Suprapubic skin (tissue), 4 donors: ENCODE results near the gene PTPRF. TPM values are rescaled to one million over a fixed set of nuclear protein-coding genes. Genes with fewer than 3 reads are reported as not detected.

ENCODE experiments used
- DNase-seq, 2 donors: peaks; one replicate each; pipeline ENCODE4 v3.0.0-alpha.2; 2019; ENCODE audit warnings: low spot score in 2 of 2
- H3K27ac ChIP-seq: fragments of 200-600 bp; sonication (generic); one replicate; pipeline ENCODE4 v1.5.1; 2019
- H3K27me3 ChIP-seq: fragments of 200-600 bp; sonication (generic); one replicate; pipeline ENCODE4 v1.5.1; 2019
- H3K36me3 ChIP-seq: fragments of 200-600 bp; sonication (generic); one replicate; pipeline ENCODE4 v1.5.1; 2019
- H3K4me1 ChIP-seq: fragments of 200-600 bp; sonication (generic); one replicate; pipeline ENCODE4 v1.5.1; 2019
- H3K4me3 ChIP-seq: fragments of 200-600 bp; sonication (generic); one replicate; pipeline ENCODE4 v1.5.1; 2019; ENCODE audit warnings: mild to moderate bottlenecking
- H3K9me3 ChIP-seq: fragments of 200-600 bp; sonication (generic); one replicate; pipeline ENCODE4 v1.5.1; 2019
- CTCF ChIP-seq, 2 donors: fragments of 200-600 bp in 1 of 2; fragments of 450-650 bp in 1 of 2; sonication (generic) in 1 of 2; IDR thresholded peaks; one replicate each; pipeline ENCODE4 v1.5.1; 2016 to 2019; ENCODE audit warnings: antibody characterized with exemption in 2 of 2, mild to moderate bottlenecking in 1 of 2, moderate library complexity in 1 of 2
- EP300 ChIP-seq: sonication (generic); formaldehyde crosslinking; IDR thresholded peaks from one replicate; pipeline ENCODE4 v1.6.1; 2017; ENCODE audit warnings: antibody characterized with exemption
- POLR2A ChIP-seq, 2 donors: fragments of 450-650 bp; IDR thresholded peaks; one replicate each; pipeline ENCODE4 v1.6.1; 2017; ENCODE audit warnings: antibody characterized with exemption in 2 of 2, mild to moderate bottlenecking in 2 of 2, moderate library complexity in 2 of 2
- POLR2AphosphoS5 ChIP-seq, 3 donors: sonication (generic); formaldehyde crosslinking; IDR thresholded peaks; one replicate each; pipeline ENCODE4 v1.6.1; 2017; ENCODE audit warnings: antibody characterized with exemption in 3 of 3
- WGBS: methylation state at CpG from one replicate; pipeline ENCODE4 v1.1.5; 2018; 5-methylcytosine and 5-hydroxymethylcytosine counted together
- total RNA-seq, 4 donors: library from RNA; depleted of rRNA; stranded (reverse); fragments of >200 nt; gene quantifications; one replicate each; pipeline ENCODE4 v1.1.0, GENCODE V29; 2016

Gene PTPRF
- total RNA-seq, 4 donors from 2014 or later, result 209 to 373 (median 289) TPM

- Histone ChIP-seq H3K36me3 (no peaks in the 10 kb centered on the region), H3K4me3 (no peak overlapping the region), H3K4me1 (peaks cover 39% of the 10 kb centered on the region), H3K27me3 (no peaks in the 10 kb centered on the region), H3K9me3 (no peaks in the 10 kb centered on the region), H3K27ac (no peak overlapping the region)
- WGBS, result 10% methylated on average over 11 of the region's 11 CpGs
- DNase-seq, result peak; percentile 88 to 92
- TF ChIP-seq CTCF (IDR thresholded peaks at IDR 0.05), result peak; percentile 88 to 98
- TF ChIP-seq EP300, result no peak
- TF ChIP-seq POLR2AphosphoS5 (IDR thresholded peaks at IDR 0.05), result peak in 1 of 3 donors; percentile 20
These were observed 1.4 kb upstream of the PTPRF start for GRCh38 chr1:43529206-43529731.

- Histone ChIP-seq H3K36me3 (no peaks in the 10 kb centered on the region), H3K4me3 (peak overlapping the region; percentile 87), H3K27me3 (no peaks in the 10 kb centered on the region), H3K9me3 (no peaks in the 10 kb centered on the region), H3K27ac (peak overlapping the region; percentile 95), H3K4me1 (peaks cover 60% of the 10 kb centered on the region)
- DNase-seq, result no peak
- WGBS, result 1% methylated on average over 15 of the region's 102 CpGs
- TF ChIP-seq POLR2A (IDR thresholded peaks at IDR 0.05) (no peak), EP300 (no peak), POLR2AphosphoS5 (IDR thresholded peaks at IDR 0.05) (no peak), CTCF (IDR thresholded peaks at IDR 0.05) (no peak)
These were observed 623 bp downstream of the PTPRF start for GRCh38 chr1:43531107-43531905.

GRCh38 chr1:43531906-43532584 lies 1.4 kb downstream of the PTPRF start:
- Histone ChIP-seq H3K27me3 (no peaks in the 10 kb centered on the region), H3K4me1 (peaks cover 66% of the 10 kb centered on the region), H3K4me3 (peak overlapping the region; percentile 87), H3K36me3 (no peaks in the 10 kb centered on the region), H3K27ac (peak overlapping the region; percentile 95), H3K9me3 (no peaks in the 10 kb centered on the region)
- TF ChIP-seq CTCF (IDR thresholded peaks at IDR 0.05), result no peak
- TF ChIP-seq EP300, result no peak
- TF ChIP-seq POLR2A (IDR thresholded peaks at IDR 0.05), result no peak
- TF ChIP-seq POLR2AphosphoS5 (IDR thresholded peaks at IDR 0.05), result no peak
- no peak for DNase-seq
- WGBS, result 7% methylated on average over 15 of the region's 15 CpGs

GRCh38 chr1:43532716-43533115 lies 2.0 kb downstream of the PTPRF start:
- Histone ChIP-seq H3K36me3 (no peaks in the 10 kb centered on the region), H3K4me3 (peak overlapping the region; percentile 87), H3K27ac (peak overlapping the region; percentile 95), H3K4me1 (peaks cover 73% of the 10 kb centered on the region), H3K27me3 (no peaks in the 10 kb centered on the region), H3K9me3 (no peaks in the 10 kb centered on the region)
- WGBS, result 48% methylated on average over 5 of the region's 5 CpGs
- no peak for DNase-seq
- no peak for TF ChIP-seq EP300
- TF ChIP-seq CTCF (IDR thresholded peaks at IDR 0.05), result no peak
- TF ChIP-seq POLR2A (IDR thresholded peaks at IDR 0.05), result no peak
- TF ChIP-seq POLR2AphosphoS5 (IDR thresholded peaks at IDR 0.05), result no peak

- peaks cover 80% of the 10 kb centered on the region for H3K4me1 ChIP-seq
- 70% methylated on average over 6 of the region's 9 CpGs for WGBS
These were observed 2.9 kb downstream of the PTPRF start for GRCh38 chr1:43533584-43533983.

More at GRCh38 chr1:43533584-43533983, 2.9 kb downstream of the PTPRF start:
- H3K27me3 ChIP-seq, result no peaks in the 10 kb centered on the region
- no peaks in the 10 kb centered on the region for H3K9me3 ChIP-seq
- peak overlapping the region; percentile 87 for H3K4me3 ChIP-seq
- peak overlapping the region; percentile 95 for H3K27ac ChIP-seq
- H3K36me3 ChIP-seq, result no peaks in the 10 kb centered on the region
- peak in 1 of 2 donors; percentile 52 for DNase-seq
- TF ChIP-seq CTCF (IDR thresholded peaks at IDR 0.05) (no peak), EP300 (no peak), POLR2A (IDR thresholded peaks at IDR 0.05) (no peak), POLR2AphosphoS5 (IDR thresholded peaks at IDR 0.05) (no peak)
